ENCODE data around the gene PRKAR1B.
A peak's percentile ranks its signal among the peaks of the same experiment; 100 is the strongest.

PRKAR1B gene

GRCh38 chr7:584122-584465 lies 143.0 kb downstream of the PRKAR1B start:
- DNase-seq: peak; percentile 47 to 61

GRCh38 chr7:583410-584121 lies 143.5 kb downstream of the PRKAR1B start:
- no peak for DNase-seq

GRCh38 chr7:582931-583330 lies 144.2 kb downstream of the PRKAR1B start:
- DNase-seq: no peak

DNA sequence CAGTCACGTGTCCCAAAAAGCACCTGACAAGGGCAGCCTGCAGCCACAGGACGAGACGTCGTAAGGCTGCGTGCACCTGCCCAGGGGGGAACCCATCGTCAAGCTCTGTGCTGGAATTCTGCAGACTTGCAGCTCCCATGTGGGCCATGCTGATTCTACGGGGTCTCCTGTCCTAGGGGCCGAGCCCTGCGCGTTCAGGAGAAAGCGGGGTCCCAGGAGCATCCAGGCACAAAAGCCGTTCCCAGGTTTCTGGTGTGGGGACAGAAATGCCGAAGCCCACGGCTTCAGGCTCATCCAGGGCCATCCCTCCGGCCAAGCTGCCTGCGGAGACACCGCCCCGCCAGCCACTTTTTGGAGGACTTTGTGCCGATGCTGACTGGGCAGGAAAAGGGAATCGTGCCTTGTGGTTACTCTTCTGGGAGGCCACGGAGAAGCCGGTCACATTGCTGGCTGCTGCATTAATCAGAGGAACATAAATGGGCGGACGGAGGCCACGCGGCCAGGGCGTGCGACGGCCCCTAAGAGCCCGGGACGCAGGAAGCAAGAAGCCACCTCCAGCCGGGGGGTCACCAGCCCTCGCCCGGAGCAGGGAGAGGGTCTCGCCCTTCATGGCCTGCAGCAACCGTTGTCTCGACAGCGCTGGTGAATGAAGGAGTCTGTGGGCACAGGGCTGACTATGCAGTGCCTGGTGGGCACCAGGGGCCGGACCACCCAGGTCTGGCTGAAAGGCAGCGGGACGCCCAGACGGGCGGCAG lies 144.8 kb downstream of the PRKAR1B start:
- no peak for DNase-seq

DNA sequence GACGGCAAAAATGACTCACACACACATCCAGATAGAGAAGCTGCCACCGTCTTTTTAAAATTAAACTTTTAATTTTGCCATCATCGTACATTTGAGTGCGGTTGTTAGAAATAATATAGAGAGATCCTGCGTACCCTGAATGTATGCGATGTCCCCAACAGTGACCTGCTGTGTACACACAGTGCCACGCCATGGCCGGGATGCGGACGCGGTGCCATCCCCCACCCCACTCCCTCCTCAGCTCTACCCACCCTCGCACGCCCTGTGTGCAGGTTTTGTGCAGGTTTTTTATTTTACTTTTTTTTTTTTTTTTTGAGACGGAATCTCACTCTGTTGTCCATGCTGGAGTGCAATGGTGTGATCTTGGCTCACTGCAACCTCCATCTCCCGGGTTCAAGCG lies 148.7 kb downstream of the PRKAR1B start:
- DNase-seq: no peak

GRCh38 chr7:577741-578370 lies 149.2 kb downstream of the PRKAR1B start:
- DNase-seq: no peak

DNA sequence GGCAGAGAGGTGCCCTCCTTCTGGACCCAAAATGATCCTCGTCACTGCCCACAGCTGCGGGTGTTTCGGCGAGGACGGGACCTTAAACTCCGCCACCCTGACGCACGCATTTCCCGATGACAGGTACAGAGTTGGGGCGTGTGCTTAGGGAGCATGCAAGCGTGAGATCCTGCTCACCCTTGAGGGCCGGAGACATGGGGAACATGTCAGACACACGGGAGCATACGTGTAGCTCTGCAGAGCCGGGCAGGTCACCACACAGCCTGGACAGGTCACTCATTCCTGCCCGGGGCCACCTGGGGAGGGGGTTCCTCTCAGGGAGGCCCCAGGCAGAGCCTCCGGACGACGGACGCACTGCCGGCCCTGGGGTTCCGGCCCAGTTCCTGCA lies 149.8 kb downstream of the PRKAR1B start:
- DNase-seq: no peak

DNA sequence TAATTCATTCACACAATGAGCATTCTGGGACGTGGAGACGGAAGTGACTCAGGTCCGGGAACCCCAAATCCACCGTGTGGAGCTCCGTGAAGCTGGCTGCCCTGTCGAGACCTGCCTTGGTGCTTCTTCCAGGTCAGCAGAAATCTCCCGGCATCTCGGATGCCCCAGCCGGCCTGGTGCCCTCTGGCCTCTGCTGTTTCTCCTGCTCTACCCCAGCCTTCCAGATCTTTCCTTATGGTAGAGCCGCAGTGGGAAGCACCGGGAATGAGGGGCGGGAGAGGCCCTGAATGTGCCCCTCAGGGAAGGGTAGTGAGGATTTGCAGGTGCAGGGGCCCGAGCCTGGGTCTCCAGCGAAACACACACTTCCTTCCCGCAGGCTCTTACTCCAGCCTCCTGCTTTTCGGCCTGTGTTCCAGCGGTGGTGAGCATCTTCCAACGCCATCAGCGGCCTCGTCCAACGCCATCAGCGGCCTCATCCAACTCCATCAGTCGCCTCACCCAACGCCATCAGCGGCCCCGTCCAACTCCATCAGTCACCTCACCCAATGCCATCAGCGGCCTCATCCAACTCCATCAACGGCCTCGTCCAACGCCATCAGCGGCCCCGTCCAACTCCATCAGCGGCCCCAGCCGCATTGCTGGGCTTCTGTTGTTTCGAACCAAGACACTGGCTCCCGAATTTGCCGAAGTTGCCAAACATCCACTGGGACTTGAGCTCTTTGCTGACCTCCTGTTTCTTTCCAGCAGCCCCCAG lies 150.4 kb downstream of the PRKAR1B start:
- DNase-seq: no peak

DNA sequence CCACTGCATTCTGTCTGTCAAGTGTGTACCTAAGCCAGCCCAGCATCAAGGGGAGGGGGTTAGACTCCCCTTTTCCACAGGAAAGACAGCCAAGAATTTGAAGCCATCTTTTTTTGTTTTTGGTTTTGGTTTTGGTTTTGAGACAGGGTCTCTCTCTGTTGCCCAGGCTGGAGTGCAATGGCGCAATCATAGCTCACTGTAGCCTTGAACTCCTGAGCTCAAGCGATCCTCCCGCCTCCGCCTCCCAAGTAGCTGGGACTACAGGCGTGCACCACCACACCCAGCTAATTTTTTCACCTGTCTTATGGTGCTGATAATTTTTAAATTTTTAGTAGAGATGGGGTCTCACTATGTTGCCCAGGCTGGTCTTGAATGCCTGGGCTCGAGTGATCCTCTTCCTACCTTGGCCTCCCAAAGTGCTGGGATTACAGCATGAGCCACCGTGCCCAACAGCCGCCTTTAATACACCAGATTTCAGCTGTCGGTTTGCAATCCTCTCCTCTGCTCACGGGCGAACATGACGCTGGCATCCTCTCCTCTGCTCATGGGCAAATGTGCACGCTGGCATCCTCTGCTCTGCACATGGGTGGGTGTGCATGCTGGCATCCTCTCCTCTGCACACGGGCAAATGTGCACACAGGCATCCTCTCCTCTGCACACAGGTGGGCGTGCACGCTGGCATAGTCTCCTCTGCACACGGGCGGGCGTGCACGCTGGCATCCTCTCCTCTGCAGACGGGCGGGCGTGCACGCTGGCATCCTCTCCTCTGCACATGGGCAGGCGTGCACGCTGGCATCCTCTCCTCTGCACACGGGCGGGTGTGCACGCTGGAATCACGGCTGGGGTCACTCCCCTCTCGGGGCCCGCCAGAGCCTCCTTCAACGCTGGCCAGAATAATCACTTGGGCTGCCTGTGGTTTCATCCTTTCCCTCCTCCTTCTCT lies 151.4 kb downstream of the PRKAR1B start:
- DNase-seq: no peak

- no peak for DNase-seq
These were observed 152.3 kb downstream of the PRKAR1B start for GRCh38 chr7:574661-575395.

GRCh38 chr7:573933-574381 lies 153.1 kb downstream of the PRKAR1B start:
- DNase-seq: no peak

- DNase-seq: no peak
These were observed 153.7 kb downstream of the PRKAR1B start for GRCh38 chr7:573269-573932.

- no peak for DNase-seq
These were observed 154.4 kb downstream of the PRKAR1B start for GRCh38 chr7:572416-573268.

DNA sequence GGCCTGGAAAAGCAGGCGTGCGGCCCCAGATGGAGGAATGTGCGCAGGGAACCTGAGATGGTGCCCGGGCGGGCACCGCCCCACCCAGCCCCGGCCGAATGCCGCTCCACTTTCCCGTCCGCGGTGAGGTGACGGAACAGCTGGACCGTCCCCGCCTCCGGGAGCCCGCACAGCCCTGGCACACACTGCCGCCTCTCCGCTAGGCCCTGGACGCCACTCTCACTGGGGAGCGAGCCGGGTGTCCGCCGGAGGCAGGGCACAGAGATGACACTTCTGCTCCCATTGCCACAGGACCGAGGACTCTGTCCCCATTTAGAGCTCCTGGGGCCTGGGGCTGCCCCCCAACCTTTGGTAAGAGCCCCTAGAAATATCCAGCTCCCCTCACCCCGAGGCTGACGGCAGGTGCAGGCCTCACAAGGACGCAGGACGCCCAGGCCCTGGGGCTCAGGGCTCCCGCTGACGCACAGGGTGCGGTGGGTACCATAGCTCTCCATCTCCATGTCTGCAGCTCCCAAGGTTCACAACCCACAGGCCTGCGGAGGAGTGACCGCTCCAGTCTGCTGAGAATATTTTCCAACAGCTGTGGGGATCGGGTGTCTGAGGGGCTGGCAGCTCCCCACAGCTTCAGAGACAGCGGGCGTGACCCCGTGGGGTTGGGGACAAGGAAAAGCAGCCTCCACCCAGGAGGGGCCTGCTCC lies 155.2 kb downstream of the PRKAR1B start:
- no peak for DNase-seq

DNA sequence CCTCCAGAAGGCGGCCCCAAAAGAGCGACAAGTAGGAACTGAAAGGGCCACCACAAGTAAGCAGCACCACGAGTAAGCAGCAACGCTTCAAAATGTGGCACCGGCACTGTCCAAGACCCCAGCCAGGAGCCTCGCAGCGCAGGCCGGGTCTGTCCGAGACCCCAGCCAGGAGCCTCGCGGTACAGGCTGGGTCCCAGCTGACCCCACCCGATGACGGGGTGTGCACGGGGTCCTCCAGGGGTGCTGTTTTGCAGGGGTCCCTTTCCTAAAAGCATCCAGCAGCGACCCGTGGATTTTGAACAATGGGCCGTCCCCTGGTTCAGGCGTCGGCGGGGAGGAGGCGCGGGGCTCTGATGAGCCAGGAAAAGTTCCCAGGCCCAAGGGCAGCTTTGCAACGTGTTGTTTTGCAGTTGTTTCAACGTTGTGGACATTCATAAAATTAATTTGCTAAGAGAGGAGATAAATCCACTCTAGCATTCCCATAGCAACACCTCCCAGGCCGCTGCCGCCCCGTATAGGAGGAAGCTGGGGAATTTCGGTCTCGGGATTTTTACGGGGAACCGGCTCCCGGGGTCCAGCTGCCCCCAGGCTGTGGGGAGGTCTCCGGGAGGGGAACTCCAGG lies 155.9 kb downstream of the PRKAR1B start:
- DNase-seq: no peak

DNA sequence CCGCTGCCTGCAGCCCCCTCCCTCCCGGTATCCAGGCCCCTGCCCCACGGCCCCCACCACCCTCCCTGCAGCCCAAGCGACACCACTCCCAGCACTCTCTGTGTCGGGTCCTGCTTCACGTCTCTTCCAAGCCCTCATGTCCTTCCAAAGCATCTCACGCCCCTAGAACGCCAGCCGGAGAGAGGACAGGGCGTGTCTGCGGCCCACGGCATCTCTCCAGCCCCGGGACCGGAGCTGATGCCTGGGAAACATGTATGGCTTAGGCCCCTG lies 156.3 kb downstream of the PRKAR1B start:
- DNase-seq: no peak

- no peak for DNase-seq
These were observed 156.9 kb downstream of the PRKAR1B start for GRCh38 chr7:569996-570800.
